DMS153 (cell line): Measurements from ENCODE around the gene GPR183.

Source experiments
- DNase-seq: peaks from one replicate; lab custom pipeline; 2025; lab: John Stamatoyannopoulos, UW

GPR183 gene

GRCh38 chr13:99246100-99246499 is 61.1 kb downstream of the GPR183 start:
- no peak for DNase-seq
